Neural cell (in vitro differentiated cells): Measurements from ENCODE around the gene PLIN1. TPM values are rescaled to one million over a fixed set of nuclear protein-coding genes. Genes with fewer than 3 reads are reported as not detected.

ENCODE experiments used
- H2AFZ ChIP-seq: fragments of 200-600, 300-800 bp; sonication (generic), shearing (Covaris generic); 2 replicates; pipeline ENCODE4 v1.6.0; 2014; ENCODE audit warnings: low read depth, mild to moderate bottlenecking, antibody characterized with exemption, low read length, moderate library complexity
- H3F3A ChIP-seq: fragments of 200-600 bp; shearing (Covaris generic); 2 replicates; pipeline ENCODE4 v1.6.1; 2016; ENCODE audit warnings: mild to moderate bottlenecking, moderate library complexity, mixed read lengths, antibody characterized with exemption, low read length; ENCODE audit not compliant: insufficient read depth, poor library complexity, severe bottlenecking
- H3K27ac ChIP-seq: fragments of 200-600, 300-800 bp; sonication (generic), shearing (Covaris generic); 2 replicates; pipeline ENCODE4 v1.5.1; 2014; ENCODE audit warnings: mild to moderate bottlenecking, low read length, moderate library complexity
- H3K27me3 ChIP-seq: fragments of 300-800, 200-600 bp; sonication (generic), shearing (Covaris generic); 2 replicates; pipeline ENCODE4 v1.6.0; 2014; ENCODE audit warnings: mild to moderate bottlenecking, low read depth, low read length, moderate library complexity; ENCODE audit not compliant: insufficient read depth
- H3K36me3 ChIP-seq: fragments of 300-800, 200-600 bp; sonication (generic), shearing (Covaris generic); 2 replicates; pipeline ENCODE4 v1.5.1; 2014; ENCODE audit warnings: mild to moderate bottlenecking, antibody characterized with exemption, low read length, moderate library complexity; ENCODE audit not compliant: insufficient read depth
- H3K4me2 ChIP-seq: fragments of 300-800, 200-600 bp; sonication (generic), shearing (Covaris generic); 2 replicates; pipeline ENCODE4 v1.6.0; 2014; ENCODE audit warnings: mild to moderate bottlenecking, low read length
- H3K4me3 ChIP-seq: fragments of 300-800, 200-600 bp; sonication (generic), shearing (Covaris generic); 2 replicates; pipeline ENCODE4 v1.5.1; 2014; ENCODE audit warnings: mild to moderate bottlenecking, low read length, moderate library complexity
- H3K79me2 ChIP-seq: fragments of 200-600 bp; shearing (Covaris generic); replicated peaks from 2 replicates; pipeline ENCODE4 v1.6.0; 2014; ENCODE audit warnings: mild to moderate bottlenecking, low read length, moderate library complexity; ENCODE audit not compliant: insufficient read depth
- H3K9ac ChIP-seq: fragments of 300-800, 200-600 bp; sonication (generic), shearing (Covaris generic); 2 replicates; pipeline ENCODE4 v1.6.1; 2016; ENCODE audit warnings: mild to moderate bottlenecking, low read length, mixed read lengths
- H3K9me2 ChIP-seq: fragments of 200-600 bp; shearing (Covaris generic); 2 replicates; pipeline ENCODE4 v1.6.1; 2016; ENCODE audit warnings: mild to moderate bottlenecking, low read length, mixed read lengths; ENCODE audit not compliant: insufficient read depth
- H3K9me3 ChIP-seq: fragments of 200-600, 300-800 bp; sonication (generic), shearing (Covaris generic); 2 replicates; pipeline ENCODE4 v1.6.1; 2016; ENCODE audit warnings: mild to moderate bottlenecking, mixed run types, low read length, moderate library complexity, mixed read lengths
- H4K20me1 ChIP-seq: fragments of 200-600 bp; shearing (Covaris generic); 2 replicates; pipeline ENCODE4 v1.6.1; 2016; ENCODE audit warnings: mild to moderate bottlenecking, mixed run types; ENCODE audit not compliant: insufficient read depth
- CTCF ChIP-seq: fragments of 450-650 bp; IDR thresholded peaks from 2 replicates; pipeline ENCODE4 v1.5.1; 2014; ENCODE audit warnings: antibody characterized with exemption, mild to moderate bottlenecking, moderate library complexity; ENCODE audit not compliant: poor library complexity, severe bottlenecking
- EP300 ChIP-seq: fragments of 450-650 bp; conservative IDR thresholded peaks from 2 replicates; pipeline ENCODE4 v1.6.1; 2014; ENCODE audit warnings: antibody characterized with exemption, mild to moderate bottlenecking, moderate library complexity; ENCODE audit not compliant: poor library complexity, severe bottlenecking
- EZH2 ChIP-seq: fragments of 200-600, 300-800 bp; shearing (Covaris generic), sonication (generic); IDR thresholded peaks from 2 replicates; pipeline ENCODE4 v1.6.1; 2014; ENCODE audit warnings: antibody characterized with exemption, low read length, borderline replicate concordance, mild to moderate bottlenecking; ENCODE audit not compliant: insufficient read depth, poor library complexity, severe bottlenecking
- MXI1 ChIP-seq: fragments of 450-650 bp; conservative IDR thresholded peaks from 2 replicates; pipeline ENCODE4 v1.6.1; 2014; ENCODE audit warnings: antibody characterized with exemption, mild to moderate bottlenecking; ENCODE audit not compliant: poor library complexity, severe bottlenecking
- POLR2AphosphoS5 ChIP-seq: IDR thresholded peaks from 2 replicates; pipeline ENCODE4 v1.6.1; 2012
- RAD21 ChIP-seq: fragments of 450-650 bp; conservative IDR thresholded peaks from 2 replicates; pipeline ENCODE4 v1.6.1; 2014; ENCODE audit warnings: antibody characterized with exemption, mild to moderate bottlenecking, moderate library complexity
- REST ChIP-seq: IDR thresholded peaks from 2 replicates; pipeline ENCODE4 v1.6.1; 2012; ENCODE audit warnings: borderline replicate concordance
- SMC3 ChIP-seq: fragments of 450-650 bp; conservative IDR thresholded peaks from 2 replicates; pipeline ENCODE4 v1.6.1; 2014; ENCODE audit warnings: antibody characterized with exemption, mild to moderate bottlenecking, moderate library complexity; ENCODE audit not compliant: poor library complexity
- TAF1 ChIP-seq: IDR thresholded peaks from 2 replicates; pipeline ENCODE4 v1.6.1; 2012; ENCODE audit warnings: low read depth
- polyA plus RNA-seq: library from polyadenylated mRNA; depleted of rRNA; stranded (reverse); fragments of >200 nt; gene quantifications from 2 replicates; pipeline ENCODE4 v1.2.3, GENCODE V29; 2014

PLIN1 gene
- polyA plus RNA-seq, 1 donor from 2014 or later = not detected

GRCh38 chr15:89623165-89623564, 56.0 kb downstream of the PLIN1 start:
- no peaks in the 10 kb centered on the region for H3K9me2 ChIP-seq
- no peaks in the 10 kb centered on the region for H3K27me3 ChIP-seq
- H2AFZ ChIP-seq = no peak overlapping the region
- no peak overlapping the region for H3K4me3 ChIP-seq
- H3K27ac ChIP-seq = no peak overlapping the region
- TF ChIP-seq EZH2 (no peak), CTCF (no peak), RAD21 (no peak), POLR2AphosphoS5 (no peak), REST (no peak), TAF1 (no peak), SMC3 (no peak), MXI1 (no peak), EP300 (no peak)
- no peak overlapping the region for H3K9ac ChIP-seq
- H4K20me1 ChIP-seq = no peaks in the 10 kb centered on the region
- H3K9me3 ChIP-seq = no peaks in the 10 kb centered on the region
- no peak overlapping the region for H3K4me2 ChIP-seq
- H3K79me2 ChIP-seq = no peaks in the 10 kb centered on the region
- no peaks in the 10 kb centered on the region for H3K36me3 ChIP-seq
- no peaks in the 10 kb centered on the region for H3F3A ChIP-seq

GRCh38 chr15:89621547-89621946, 57.6 kb downstream of the PLIN1 start:
- Histone ChIP-seq H2AFZ (no peak overlapping the region), H4K20me1 (no peaks in the 10 kb centered on the region), H3K79me2 (no peaks in the 10 kb centered on the region), H3K9ac (no peak overlapping the region), H3K4me2 (no peak overlapping the region), H3K36me3 (no peaks in the 10 kb centered on the region), H3K9me3 (no peaks in the 10 kb centered on the region), H3F3A (no peaks in the 10 kb centered on the region), H3K9me2 (no peaks in the 10 kb centered on the region), H3K27me3 (no peaks in the 10 kb centered on the region), H3K4me3 (no peak overlapping the region), H3K27ac (no peak overlapping the region)
- TF ChIP-seq EP300 (no peak), CTCF (no peak), SMC3 (no peak), POLR2AphosphoS5 (no peak), MXI1 (no peak), TAF1 (no peak), EZH2 (no peak), RAD21 (no peak), REST (no peak)
